OCI-LY7 (cell line): Measurements from ENCODE around the gene C1QC. TPM values are rescaled to one million over a fixed set of nuclear protein-coding genes. Genes with fewer than 3 reads are reported as not detected.

ENCODE experiments used
- BruUV-seq: library from RNA; stranded (reverse); fragments of 400-500 nt; replicated peaks from 2 replicates; lab custom pipeline; 2021; lab: Mats Ljungman, UMichigan
- CTCF ChIA-PET: fragments of 300-600 bp; sonication (Branson Sonifier 250); formaldehyde crosslinking; loops from one replicate; lab custom pipeline; 2022; ENCODE audit warnings: antibody characterized with exemption; ENCODE audit not compliant: unreplicated experiment; lab: Charles Lee
- POLR2A ChIA-PET: fragments of 300-600 bp; sonication (Branson Sonifier 250); formaldehyde crosslinking; loops from one replicate; lab custom pipeline; 2022; ENCODE audit warnings: antibody characterized with exemption; lab: Charles Lee
- DNase-seq: peaks from one replicate; pipeline ENCODE4 v3.0.0-alpha.2; 2015; ENCODE audit warnings: low spot score
- H2AFZ ChIP-seq: fragments of 200-600 bp; sonication (generic), shearing (Covaris generic); 2 replicates; pipeline ENCODE4 v1.6.1; 2014; ENCODE audit warnings: mild to moderate bottlenecking, antibody characterized with exemption, low read length, moderate library complexity
- H3K27ac ChIP-seq: fragments of 200-600 bp; sonication (generic); 2 replicates; pipeline ENCODE4 v1.5.1; 2014; ENCODE audit warnings: mixed run types, low read depth, mild to moderate bottlenecking, moderate library complexity, low read length, inconsistent platforms; ENCODE audit not compliant: poor library complexity, severe bottlenecking
- H3K36me3 ChIP-seq: fragments of 200-600 bp; sonication (generic); 2 replicates; pipeline ENCODE4 v1.6.1; 2014; ENCODE audit warnings: mild to moderate bottlenecking, antibody characterized with exemption, low read length, moderate library complexity, mixed read lengths; ENCODE audit not compliant: insufficient read depth
- H3K4me1 ChIP-seq: fragments of 200-600 bp; sonication (generic); 2 replicates; pipeline ENCODE4 v1.5.1; 2014; ENCODE audit warnings: mild to moderate bottlenecking, low read length; ENCODE audit not compliant: insufficient read depth, poor library complexity, severe bottlenecking
- H3K4me2 ChIP-seq: fragments of 200-600 bp; sonication (generic); 2 replicates; pipeline ENCODE4 v1.6.1; 2014; ENCODE audit warnings: mild to moderate bottlenecking, low read length
- H3K4me3 ChIP-seq: fragments of 200-600 bp; sonication (generic); 2 replicates; pipeline ENCODE4 v1.5.1; 2014; ENCODE audit warnings: mild to moderate bottlenecking, low read depth, low read length; ENCODE audit not compliant: poor library complexity, severe bottlenecking
- H3K79me2 ChIP-seq: fragments of 200-600 bp; sonication (generic); 2 replicates; pipeline ENCODE4 v1.6.1; 2016; ENCODE audit warnings: low read depth, mild to moderate bottlenecking, low read length, moderate library complexity, mixed read lengths; ENCODE audit not compliant: insufficient read depth
- H3K9me2 ChIP-seq: fragments of 200-600 bp; sonication (generic); 2 replicates; pipeline ENCODE4 v1.6.1; 2016; ENCODE audit warnings: mild to moderate bottlenecking, low read length, mixed read lengths; ENCODE audit not compliant: insufficient read depth
- H3K9me3 ChIP-seq: fragments of 200-600 bp; sonication (generic); 2 replicates; pipeline ENCODE4 v1.6.1; 2014; ENCODE audit warnings: mild to moderate bottlenecking, mixed run types, low read length, mixed read lengths
- H4K20me1 ChIP-seq: fragments of 200-600 bp; sonication (generic); 2 replicates; pipeline ENCODE4 v1.6.1; 2014; ENCODE audit warnings: mild to moderate bottlenecking, antibody characterized with exemption, low read length, moderate library complexity, mixed read lengths; ENCODE audit not compliant: insufficient read depth
- EZH2phosphoT487 ChIP-seq: fragments of 200-600 bp; sonication (generic); IDR thresholded peaks from 2 replicates; pipeline ENCODE4 v1.6.1; 2018; ENCODE audit warnings: low read depth, borderline replicate concordance, mild to moderate bottlenecking, mixed run types, antibody characterized with exemption, low read length, moderate library complexity, mixed read lengths
- intact Hi-C: fragments of 100-400 bp; cut with micrococcal nuclease; formaldehyde crosslinking; loops from one replicate; pipeline ENCODE4 v1.10.0; 2022; ENCODE audit not compliant: unreplicated experiment
- microRNA-seq: library from miRNA; unstranded; fragments of <30 nt; microRNA quantifications from one replicate; pipeline ENCODE4 v1.2.0, GENCODE V29; 2022; ENCODE audit warnings: borderline replicate concordance
- small RNA-seq: library from RNA; depleted of rRNA; stranded (forward); fragments of <200 nt; gene quantifications from one replicate; pipeline ENCODE3, GENCODE V24; 2014
- total RNA-seq, 2 experiments: library from RNA; depleted of rRNA in 1 of 2; stranded (reverse); fragments of >200 nt in 1 of 2; shearing (Covaris generic) in 1 of 2; gene quantifications; 2 replicates each; pipeline ENCODE4 v1.2.3, GENCODE V29; 2014 to 2022
- TF ChIP-seq, protein P1 (sequence below): fragments of 200-600 bp; sonication (generic); conservative IDR thresholded peaks from 2 replicates; pipeline ENCODE4 v1.5.1; 2014; ENCODE audit warnings: mild to moderate bottlenecking, antibody characterized with exemption, low read length, moderate library complexity, mixed read lengths

The C1QC gene
- total RNA-seq, 2 experiments from 2014 or later, result not detected

DNA sequence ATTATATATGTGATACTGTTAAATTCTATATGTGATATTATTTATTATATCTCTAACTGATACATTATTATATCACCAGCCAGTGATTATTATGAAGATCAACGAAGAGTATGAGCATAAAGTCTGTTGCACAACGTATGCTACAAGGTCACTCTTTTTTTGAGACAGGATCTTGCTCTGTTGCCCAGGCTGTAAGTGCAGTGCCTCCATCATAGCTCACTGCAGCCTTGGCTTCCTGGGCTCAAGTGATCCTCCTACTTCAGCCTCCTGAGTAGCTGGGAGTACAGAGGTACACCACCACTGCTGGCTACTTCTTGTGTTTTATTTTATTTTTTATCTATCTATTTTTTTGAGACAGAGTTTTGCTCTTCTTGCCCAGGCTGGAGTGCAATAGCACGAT lies 53.2 kb downstream of the C1QC start:
- no TSS peak for BruUV-seq
- POLR2A ChIA-PET, result no interaction called here

More for the DNA sequence above, 53.2 kb downstream of the C1QC start:
- H2AFZ ChIP-seq, result no peak overlapping the region
- no peaks in the 10 kb centered on the region for H4K20me1 ChIP-seq
- no peak overlapping the region for H3K4me2 ChIP-seq
- H3K4me1 ChIP-seq, result no peaks in the 10 kb centered on the region
- CTCF ChIA-PET, result no interaction called here
- H3K9me2 ChIP-seq, result no peaks in the 10 kb centered on the region
- H3K4me3 ChIP-seq, result no peak overlapping the region
- no peak for DNase-seq
- TF ChIP-seq, protein P1, sequence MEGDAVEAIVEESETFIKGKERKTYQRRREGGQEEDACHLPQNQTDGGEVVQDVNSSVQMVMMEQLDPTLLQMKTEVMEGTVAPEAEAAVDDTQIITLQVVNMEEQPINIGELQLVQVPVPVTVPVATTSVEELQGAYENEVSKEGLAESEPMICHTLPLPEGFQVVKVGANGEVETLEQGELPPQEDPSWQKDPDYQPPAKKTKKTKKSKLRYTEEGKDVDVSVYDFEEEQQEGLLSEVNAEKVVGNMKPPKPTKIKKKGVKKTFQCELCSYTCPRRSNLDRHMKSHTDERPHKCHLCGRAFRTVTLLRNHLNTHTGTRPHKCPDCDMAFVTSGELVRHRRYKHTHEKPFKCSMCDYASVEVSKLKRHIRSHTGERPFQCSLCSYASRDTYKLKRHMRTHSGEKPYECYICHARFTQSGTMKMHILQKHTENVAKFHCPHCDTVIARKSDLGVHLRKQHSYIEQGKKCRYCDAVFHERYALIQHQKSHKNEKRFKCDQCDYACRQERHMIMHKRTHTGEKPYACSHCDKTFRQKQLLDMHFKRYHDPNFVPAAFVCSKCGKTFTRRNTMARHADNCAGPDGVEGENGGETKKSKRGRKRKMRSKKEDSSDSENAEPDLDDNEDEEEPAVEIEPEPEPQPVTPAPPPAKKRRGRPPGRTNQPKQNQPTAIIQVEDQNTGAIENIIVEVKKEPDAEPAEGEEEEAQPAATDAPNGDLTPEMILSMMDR, result no peak
- TF ChIP-seq EZH2phosphoT487, result no peak
- no peaks in the 10 kb centered on the region for H3K36me3 ChIP-seq
- intact Hi-C loops, result no loop called here
- no peaks in the 10 kb centered on the region for H3K9me3 ChIP-seq
- H3K79me2 ChIP-seq, result no peaks in the 10 kb centered on the region
- H3K27ac ChIP-seq, result no peak overlapping the region

Small RNAs within 50 kb of the gene (microRNA-seq; reads per million reads assigned to microRNA genes)
- not detected for gene MIR6127

Small RNAs within 50 kb of the gene (small RNA-seq; reads per million reads assigned to genes)
- gene MIR6127, result not detected

Other genes starting within 250 kb of the C1QC start
- gene ZBTB40, start 191.8 kb upstream of the C1QC start, total RNA-seq (2014; rRNA removed; shearing (Covaris generic)), result 15.6 and 16.6 TPM in 2 replicates
- 15.6 and 17.3 TPM in 2 replicates for gene ZBTB40, start 191.8 kb upstream of the C1QC start, total RNA-seq (2022)
- gene EPHA8, start 80.1 kb upstream of the C1QC start, total RNA-seq (2014; rRNA removed; shearing (Covaris generic)), result not detected in 2 replicates
- gene EPHA8, start 80.1 kb upstream of the C1QC start, total RNA-seq (2022), result not detected in 2 replicates
- gene C1QA, start 7.0 kb upstream of the C1QC start, total RNA-seq (2014; rRNA removed; shearing (Covaris generic)), result not detected in 2 replicates
- gene C1QA, start 7.0 kb upstream of the C1QC start, total RNA-seq (2022), result not detected in 2 replicates
- not detected in 2 replicates for gene C1QB, start 9.6 kb downstream of the C1QC start, total RNA-seq (2014; rRNA removed; shearing (Covaris generic))
- not detected in 2 replicates for gene C1QB, start 9.6 kb downstream of the C1QC start, total RNA-seq (2022)
- gene EPHB2, start 67.2 kb downstream of the C1QC start, total RNA-seq (2014; rRNA removed; shearing (Covaris generic)), result 0.62 TPM in 1 of 2 replicates, not detected in the other
- 0.53 and 0.59 TPM in 2 replicates for gene EPHB2, start 67.2 kb downstream of the C1QC start, total RNA-seq (2022)